GM12878 (cell line): ENCODE data around the gene EIF4E. TPM values are rescaled to one million over a fixed set of nuclear protein-coding genes. Genes with fewer than 3 reads are reported as not detected.

ENCODE experiments used
- ATAC-seq: fragments of 200-7000 bp; cut with Tn5 transposase; 3 replicates; pipeline ENCODE4 v1.9.1; 2020; ENCODE audit warnings: mild to moderate bottlenecking, moderate library complexity
- BruUV-seq: library from RNA; stranded (reverse); fragments of 400-500 nt; replicated peaks from 2 replicates; lab custom pipeline; 2021; lab: Mats Ljungman, UMichigan
- CTCF ChIA-PET: fragments of 300-600 bp; sonication (Branson Sonifier 250); formaldehyde crosslinking; extraction: SDS; loops from one replicate; lab custom pipeline; 2021; ENCODE audit warnings: inconsistent platforms; lab: Yijun Ruan, JAX
- POLR2A ChIA-PET: fragments of 350-600 bp; formaldehyde crosslinking; extraction: SDS; loops from one replicate; lab custom pipeline; 2021; ENCODE audit warnings: inconsistent platforms; lab: Charles Lee
- RAD21 ChIA-PET: fragments of 300-600 bp; sonication (Branson Sonifier 250); formaldehyde crosslinking; loops from one replicate; lab custom pipeline; 2023; ENCODE audit warnings: antibody characterized with exemption; ENCODE audit not compliant: unreplicated experiment; lab: Charles Lee
- SMC1A ChIA-PET: fragments of 300-600 bp; sonication (Branson Sonifier 250); formaldehyde crosslinking; loops from one replicate; lab custom pipeline; 2023; ENCODE audit not compliant: unreplicated experiment, uncharacterized antibody; lab: Charles Lee
- DNase-seq: peaks from one replicate; pipeline ENCODE4 v3.0.0-alpha.2; 2011; ENCODE audit warnings: low read depth, low spot score
- FAIRE-seq: peaks from 3 replicates; lab custom pipeline; 2011; peaks lifted over from hg19 to GRCh38; lab: Jason Lieb, UNC
- H2AFZ ChIP-seq: 2 replicates; pipeline ENCODE4 v1.6.0; 2011; ENCODE audit warnings: low read depth, low read length, control low read depth; ENCODE audit not compliant: control insufficient read depth
- H3K27ac ChIP-seq: 2 replicates; pipeline ENCODE4 v1.5.1; 2011; ENCODE audit warnings: control low read depth; ENCODE audit not compliant: control insufficient read depth, insufficient read depth
- H3K27me3 ChIP-seq, 2 experiments: replicated peaks in 1 of 2; 2 replicates each; pipeline versions ENCODE4 v1.6.0 to v1.6.1; 2011; ENCODE audit warnings: low read length in 1 of 2; ENCODE audit not compliant: control insufficient read depth in 2 of 2, insufficient read depth in 2 of 2
- H3K36me3 ChIP-seq, 2 experiments: 2 replicates each; pipeline ENCODE4 v1.5.1; 2011; ENCODE audit warnings: low read length in 1 of 2; ENCODE audit not compliant: control insufficient read depth in 2 of 2, insufficient read depth in 2 of 2
- H3K4me1 ChIP-seq: 2 replicates; pipeline ENCODE4 v1.6.1; 2011; ENCODE audit warnings: mild to moderate bottlenecking, low read length, moderate library complexity, mixed read lengths; ENCODE audit not compliant: control insufficient read depth, insufficient read depth
- H3K4me2 ChIP-seq: 2 replicates; pipeline ENCODE4 v1.6.0; 2011; ENCODE audit warnings: control low read depth; ENCODE audit not compliant: control insufficient read depth, insufficient read depth
- H3K4me3 ChIP-seq: fragments of 200-600 bp; sonication (generic); 2 replicates; pipeline ENCODE4 v1.5.1; 2016
- H3K79me2 ChIP-seq: 2 replicates; pipeline ENCODE4 v1.6.0; 2011; ENCODE audit warnings: low read length; ENCODE audit not compliant: control insufficient read depth, insufficient read depth
- H3K9ac ChIP-seq: 2 replicates; pipeline ENCODE4 v1.8.0; 2011; ENCODE audit warnings: low read length, control low read depth, mixed read lengths; ENCODE audit not compliant: control insufficient read depth, insufficient read depth
- H3K9me3 ChIP-seq: replicated peaks from 3 replicates; pipeline ENCODE4 v1.5.1; 2011; ENCODE audit warnings: mild to moderate bottlenecking, low read length; ENCODE audit not compliant: control insufficient read depth, insufficient read depth
- H4K20me1 ChIP-seq: 2 replicates; pipeline ENCODE4 v1.6.0; 2011; ENCODE audit not compliant: control insufficient read depth, insufficient read depth
- CBFB ChIP-seq: IDR thresholded peaks from 2 replicates; pipeline ENCODE4 v1.6.1; 2016; ENCODE audit warnings: antibody characterized with exemption, low read depth
- CEBPZ ChIP-seq: fragments of 150-350 bp; IDR thresholded peaks from 2 replicates; pipeline ENCODE4 v1.6.1; 2016; ENCODE audit warnings: low read depth, low read length
- E4F1 ChIP-seq: fragments of 450-650 bp; IDR thresholded peaks from 2 replicates; pipeline ENCODE4 v1.6.1; 2018; ENCODE audit warnings: borderline replicate concordance, mild to moderate bottlenecking; ENCODE audit not compliant: partially characterized antibody
- IRF3 ChIP-seq: fragments of 450-650 bp; IDR thresholded peaks from 2 replicates; pipeline ENCODE4 v1.6.1; 2014; ENCODE audit warnings: mild to moderate bottlenecking
- JUNB ChIP-seq: IDR thresholded peaks from 2 replicates; pipeline ENCODE4 v1.6.1; 2016; ENCODE audit warnings: antibody characterized with exemption, mild to moderate bottlenecking
- MTA2 ChIP-seq: fragments of 450-650 bp; IDR thresholded peaks from 2 replicates; pipeline ENCODE4 v1.6.1; 2016; ENCODE audit warnings: low read depth, mild to moderate bottlenecking, moderate library complexity
- RBBP5 ChIP-seq: fragments of 200-600 bp; sonication (generic); conservative IDR thresholded peaks from 2 replicates; pipeline ENCODE4 v1.6.1; 2016
- RFX5 ChIP-seq: IDR thresholded peaks from 2 replicates; pipeline ENCODE4 v1.6.1; 2011; ENCODE audit warnings: low read depth, low read length, improper control_type of control experiment
- SMARCA5 ChIP-seq: fragments of 450-650 bp; IDR thresholded peaks from 2 replicates; pipeline ENCODE4 v1.6.1; 2017; ENCODE audit warnings: mild to moderate bottlenecking
- SUPT20H ChIP-seq: IDR thresholded peaks from 2 replicates; pipeline ENCODE4 v1.6.1; 2011; ENCODE audit warnings: low read depth, mild to moderate bottlenecking, low read length, moderate library complexity, borderline replicate concordance; ENCODE audit not compliant: control insufficient read depth
- USF2 ChIP-seq: IDR thresholded peaks from 2 replicates; pipeline ENCODE4 v1.6.1; 2011; ENCODE audit warnings: low read depth, low read length, improper control_type of control experiment, borderline replicate concordance
- WRNIP1 ChIP-seq: IDR thresholded peaks from 2 replicates; pipeline ENCODE4 v1.6.1; 2011; ENCODE audit warnings: low read depth, low read length, improper control_type of control experiment, borderline replicate concordance
- ZBTB40 ChIP-seq: fragments of 450-650 bp; IDR thresholded peaks from 2 replicates; pipeline ENCODE4 v1.6.1; 2016; ENCODE audit warnings: mild to moderate bottlenecking, moderate library complexity, borderline replicate concordance
- WGBS: methylation state at CpG from one replicate; pipeline ENCODE4 v1.1.6; 2016; ENCODE audit warnings: low lambda C conversion rate; ENCODE audit not compliant: insufficient replicate concordance, insufficient coverage; ENCODE audit errors: missing lambda C conversion rate; 5-methylcytosine and 5-hydroxymethylcytosine counted together
- in situ Hi-C: fragments of 300-500 bp; cut with MboI; formaldehyde crosslinking; loops from 9 replicates; pipeline ENCODE4 v1.14.3; 2018; ENCODE audit warnings: mixed read lengths
- intact Hi-C: fragments of 100-400 bp; cut with micrococcal nuclease; formaldehyde crosslinking; loops from one replicate; pipeline ENCODE4 v1.14.2; 2022; ENCODE audit not compliant: unreplicated experiment
- polyA plus RNA-seq, 11 experiments: library from polyadenylated mRNA; depleted of rRNA in 4 of 11; unstranded in 6 of 11; stranded (reverse) in 5 of 11; fragments of >200 nt; fragmentation: Nextera tagmentation in 4 of 11; fragmentation: Illumina TruSeq in 1 of 11; extraction: Ambion mirVana in 4 of 11; extraction: Trizol in 1 of 11; gene quantifications; 1 replicate in 1 of 11; 2 replicates in 10 of 11; pipeline versions ENCODE4 v1.2.1 to v1.2.3, GENCODE V29; 2011 to 2016; ENCODE audit warnings: inconsistent platforms in 2 of 11, missing spikeins in 2 of 11, low read depth in 1 of 11
- total RNA-seq, 4 experiments: library from RNA; depleted of rRNA in 3 of 4; stranded (reverse); fragments of >200 nt in 3 of 4; fragmentation: Illumina TruSeq in 1 of 4; extraction: Trizol in 1 of 4; gene quantifications; 2 replicates each; pipeline versions ENCODE4 v1.2.1 to v1.2.3, GENCODE V29; 2013 to 2021

The EIF4E gene
- total and polyA plus RNA-seq, 10 of the 15 experiments (the other 5 are each of a cell fraction or from before 2014, with no cell fraction given): 104 to 372 (median 163) TPM

GRCh38 chr4:98867648-98868047, 61.3 kb downstream of the EIF4E start:
- CTCF ChIA-PET: no interaction called here
- intact Hi-C loops (no loop called here), in situ Hi-C loops (no loop called here)
- FAIRE-seq: no peak
- H3K27ac ChIP-seq: no peak overlapping the region
- POLR2A ChIA-PET: interaction anchor here (0.6 kb wide), 2 partner anchors 25 to 179 kb away, joined by 5 to 7 read pairs; no protein-coding TSS in a partner anchor
- H3K4me1 ChIP-seq: no peaks in the 10 kb centered on the region
- H3K36me3 ChIP-seq: no peaks in the 10 kb centered on the region
- SMC1A ChIA-PET: no interaction called here
- no peaks in the 10 kb centered on the region for H3K27me3 ChIP-seq
- no peak overlapping the region for H3K4me3 ChIP-seq
- H3K9ac ChIP-seq: no peak overlapping the region
- no peak overlapping the region for H2AFZ ChIP-seq
- no peaks in the 10 kb centered on the region for H4K20me1 ChIP-seq
- BruUV-seq: no TSS peak
- no peak for ATAC-seq
- no peak overlapping the region for H3K4me2 ChIP-seq
- no peak for DNase-seq
- 0% methylated on average over 1 of the region's 1 CpG for WGBS
- no peaks in the 10 kb centered on the region for H3K79me2 ChIP-seq
- no peaks in the 10 kb centered on the region for H3K9me3 ChIP-seq
- RAD21 ChIA-PET: interaction anchor here (0.7 kb wide), 1 partner anchor 400 kb away, joined by 3 read pairs; no protein-coding TSS in a partner anchor
- TF ChIP-seq IRF3 (no peak), E4F1 (no peak), SUPT20H (no peak), ZBTB40 (no peak), WRNIP1 (no peak), SMARCA5 (no peak), CEBPZ (no peak), RFX5 (no peak), RBBP5 (no peak), JUNB (no peak), CBFB (no peak), MTA2 (no peak), USF2 (no peak)
